ENCODE measurements around the gene SPAG5.

The SPAG5 gene

GRCh38 chr17:28538296-28538895 lies 60.4 kb downstream of the SPAG5 start:
- DNase-seq: no peak

DNA sequence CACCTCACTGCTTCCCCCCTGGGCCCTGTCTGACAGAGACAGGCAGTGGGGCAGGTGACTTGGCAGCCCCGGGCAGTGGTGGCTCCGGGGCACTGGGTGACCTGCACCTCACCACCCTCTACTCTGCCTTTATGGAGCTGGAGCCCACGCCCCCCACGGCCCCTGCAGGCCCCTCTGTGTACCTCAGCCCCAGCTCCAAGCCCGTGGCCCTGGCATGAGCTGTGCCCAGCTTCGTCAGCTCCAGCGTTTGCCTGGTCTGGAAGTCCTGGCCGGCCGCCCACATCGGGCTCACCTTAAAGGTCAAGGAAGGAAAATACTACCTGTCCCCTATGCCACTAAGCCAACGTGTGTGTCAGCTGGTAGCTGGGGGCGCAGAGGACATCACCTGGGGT lies 61.6 kb downstream of the SPAG5 start:
- DNase-seq: no peak

DNA sequence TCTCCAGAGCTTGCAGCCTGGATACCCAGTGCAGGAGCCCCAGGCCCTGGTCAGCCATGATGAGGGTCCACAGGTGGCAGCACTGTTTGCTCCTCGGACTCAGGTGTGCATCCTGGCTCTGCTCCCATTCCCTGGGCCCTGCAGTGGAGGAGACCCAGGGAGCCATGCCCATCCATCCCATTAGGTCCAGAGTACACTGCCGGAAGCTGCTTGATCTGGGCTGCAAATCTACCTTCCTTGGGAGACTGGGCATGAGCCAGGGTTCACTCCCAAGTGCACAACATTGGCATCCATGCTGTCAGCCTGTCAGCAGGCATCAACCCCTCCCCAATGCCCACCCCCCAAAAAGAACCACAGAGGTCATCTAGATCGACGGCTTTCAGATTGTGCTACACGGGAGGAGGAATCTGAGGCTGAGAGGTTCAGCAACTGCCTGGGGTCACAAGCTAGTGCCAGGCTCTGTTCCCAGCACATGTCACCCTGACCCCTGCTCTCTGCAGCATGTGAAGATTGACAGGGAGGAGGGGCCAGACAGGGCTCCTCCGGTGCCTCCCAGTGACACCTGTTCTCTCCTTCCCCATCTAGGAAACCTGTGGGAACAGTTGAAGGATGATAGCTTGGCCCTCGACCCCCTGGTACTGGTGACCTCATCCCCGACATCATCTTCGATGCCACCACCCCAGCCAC lies 62.1 kb downstream of the SPAG5 start:
- no peak for DNase-seq

DNA sequence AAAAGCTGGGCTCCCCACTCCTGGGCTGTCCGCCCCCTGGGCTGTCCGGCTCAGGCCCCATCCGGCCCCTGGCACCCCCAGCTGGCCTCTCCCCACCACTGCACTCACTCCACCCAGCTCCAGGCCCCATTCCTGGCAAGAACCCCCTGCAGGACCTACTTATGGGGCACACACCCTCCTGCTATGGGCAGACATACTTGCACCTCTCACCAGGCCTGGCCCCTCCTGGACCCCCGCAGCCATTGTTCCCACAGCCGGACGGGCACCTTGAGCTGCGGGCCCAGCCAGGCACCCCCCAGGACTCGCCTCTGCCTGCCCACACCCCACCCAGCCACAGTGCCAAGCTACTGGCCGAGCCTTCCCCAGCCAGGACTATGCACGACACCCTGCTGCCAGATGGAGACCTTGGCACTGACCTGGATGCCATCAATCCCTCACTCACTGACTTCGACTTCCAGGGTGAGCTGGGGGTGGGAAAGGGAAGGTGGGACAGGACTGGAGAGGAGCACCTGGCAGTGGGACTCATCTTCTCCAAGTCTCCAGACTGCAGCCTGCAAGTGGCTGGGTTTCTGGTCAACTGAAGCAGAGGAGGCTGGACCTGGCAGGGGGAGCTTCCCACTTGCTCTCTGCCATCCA lies 64.0 kb downstream of the SPAG5 start:
- DNase-seq: no peak

DNA sequence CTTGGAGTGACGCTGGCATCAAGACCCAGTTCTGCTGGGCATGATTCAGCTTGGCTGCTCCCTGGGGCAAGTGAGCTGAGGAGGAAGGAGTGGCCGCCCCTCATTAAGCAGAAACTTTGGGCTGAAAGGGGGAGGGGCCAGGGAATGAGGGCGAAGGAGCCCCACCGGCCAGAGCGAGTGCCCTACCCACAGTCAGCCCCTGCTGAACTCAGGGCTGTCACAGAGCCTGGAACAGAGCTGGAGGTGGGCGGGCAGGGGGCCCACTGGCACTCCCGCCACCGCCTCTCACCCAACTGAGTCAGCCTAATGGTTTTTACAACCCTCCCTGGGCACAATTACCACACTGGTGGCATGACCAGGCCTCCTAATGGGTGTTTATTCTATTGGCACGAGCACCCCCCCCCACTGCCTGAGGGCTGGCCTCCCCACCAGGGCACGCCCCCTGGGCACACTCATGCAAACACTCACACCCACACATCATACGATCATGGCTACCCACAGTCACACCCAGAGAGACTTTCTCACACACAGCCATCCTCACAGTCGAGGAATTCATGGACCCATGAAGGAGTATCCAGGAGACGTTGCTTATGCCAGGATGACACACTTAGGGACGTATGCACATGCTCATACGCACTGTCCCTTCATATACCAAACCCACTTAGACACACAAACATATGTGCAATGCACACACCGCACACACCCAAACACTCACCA lies 65.6 kb downstream of the SPAG5 start:
- no peak for DNase-seq

GRCh38 chr17:28532050-28532960 lies 66.5 kb downstream of the SPAG5 start:
- no peak for DNase-seq

DNA sequence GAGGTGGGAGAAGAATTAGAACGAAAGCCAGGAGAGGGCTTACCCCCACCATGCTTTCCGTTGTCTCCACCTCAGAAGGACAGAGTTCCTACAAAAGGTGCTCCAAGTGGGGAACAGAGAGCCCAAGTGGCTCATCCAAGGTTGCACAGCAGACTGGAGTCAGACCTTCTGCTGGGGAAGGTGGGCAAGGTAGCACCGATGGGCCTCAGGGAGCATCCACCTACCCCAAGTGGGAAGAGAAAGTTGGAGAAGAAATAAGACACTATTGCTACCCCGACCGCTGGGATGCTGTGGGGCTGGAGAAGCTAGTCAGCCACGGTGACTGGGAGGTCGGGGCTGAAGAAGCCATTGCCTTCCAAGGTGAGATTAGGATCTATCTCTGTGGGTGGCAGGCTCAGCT lies 67.9 kb downstream of the SPAG5 start:
- DNase-seq: no peak

- DNase-seq: no peak
Measured at GRCh38 chr17:28530250-28530649, 68.6 kb downstream of the SPAG5 start.

DNA sequence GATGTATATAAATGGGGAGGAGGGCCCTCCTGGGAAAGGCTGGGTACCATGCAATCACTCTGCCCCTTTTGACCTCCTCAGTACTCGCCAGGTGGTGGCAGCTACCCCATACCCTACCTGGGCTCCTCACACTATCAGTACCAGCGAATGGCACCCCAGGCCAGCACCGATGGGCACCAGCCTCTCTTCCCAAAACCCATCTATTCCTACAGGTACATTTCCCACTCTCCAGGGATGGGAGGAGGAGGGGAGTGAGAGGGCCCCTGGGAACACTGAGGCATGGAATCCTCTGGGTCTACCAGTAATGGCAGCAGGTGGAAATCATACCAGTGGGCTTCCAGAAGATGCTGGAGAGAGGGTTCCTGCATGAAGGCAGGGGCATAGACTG lies 69.8 kb downstream of the SPAG5 start:
- DNase-seq: no peak

DNA sequence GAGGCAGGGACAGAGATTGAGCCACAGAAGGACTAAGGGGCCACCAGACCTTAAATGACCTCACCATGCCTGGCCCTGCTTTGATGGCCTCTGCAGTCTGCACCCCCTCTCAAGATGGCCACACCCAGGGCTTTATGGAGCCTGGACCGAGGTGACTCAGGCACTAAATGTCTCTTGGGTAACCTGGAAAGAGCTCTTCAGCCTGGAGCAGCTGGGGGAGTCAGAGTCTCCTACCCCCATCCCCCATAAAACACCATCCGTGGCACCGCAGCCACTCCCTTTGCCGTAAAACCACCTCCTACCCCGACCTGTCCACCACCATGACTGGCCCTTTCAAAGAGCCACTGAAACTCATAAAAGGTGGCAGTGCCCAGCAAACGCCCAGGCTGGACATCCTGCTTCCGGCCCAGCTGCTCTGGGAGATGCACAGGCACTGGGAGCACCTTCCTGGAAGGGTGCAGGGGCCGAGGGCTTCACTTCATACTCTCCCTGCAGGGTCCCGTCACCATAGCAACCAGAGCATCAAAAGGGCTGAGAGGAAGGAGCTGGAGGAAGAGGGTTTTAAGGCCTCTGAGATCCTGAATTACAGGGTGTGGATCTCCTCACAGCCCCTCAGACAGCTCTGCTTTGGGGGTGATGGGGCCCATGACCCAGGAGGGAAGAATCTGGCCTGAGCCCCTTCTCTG lies 70.4 kb downstream of the SPAG5 start:
- no peak for DNase-seq

DNA sequence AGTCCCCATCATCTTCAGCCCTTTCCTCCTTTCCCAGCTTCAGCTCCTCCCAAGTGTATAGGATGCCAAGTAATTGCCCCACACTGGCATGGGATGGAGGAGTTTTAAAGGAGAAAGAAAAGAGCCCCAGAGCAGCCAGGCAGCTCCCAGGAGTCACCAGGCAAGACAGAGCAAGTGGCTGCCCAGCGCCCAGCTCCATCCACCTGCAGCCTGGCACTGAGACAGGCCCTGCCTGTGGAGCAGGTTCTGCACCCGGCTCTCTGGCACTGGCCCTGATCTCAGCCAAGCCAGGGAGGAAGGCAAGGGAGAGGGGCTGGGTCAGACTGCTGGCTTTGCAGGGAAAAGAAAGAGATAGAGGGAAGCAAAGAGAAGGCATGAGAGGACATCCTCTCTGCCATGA lies 71.0 kb downstream of the SPAG5 start:
- no peak for DNase-seq
